Heart left ventricle (tissue), 16 donors: ENCODE results near the gene DDN. TPM values are rescaled to one million over a fixed set of nuclear protein-coding genes. Genes with fewer than 3 reads are reported as not detected.
A peak's percentile ranks its signal among the peaks of the same experiment; 100 is the strongest.

ENCODE experiments used
- ATAC-seq, 4 donors: fragments of 200-7000 bp; cut with Tn5 transposase; one replicate each; pipeline ENCODE4 v1.9.1; 2020 to 2022; ENCODE audit warnings: moderate library complexity in 4 of 4, mild to moderate bottlenecking in 3 of 4, moderate number of reproducible peaks in 1 of 4
- DNase-seq, 5 donors: peaks; one replicate each; pipeline ENCODE4 v3.0.0-alpha.2; 2020
- H3K27ac ChIP-seq, 12 donors: fragments of 200-600 bp; sonication (generic) in 4 of 12; one replicate each; pipeline versions ENCODE4 v1.5.0 to v1.8.0; 2016 to 2022; ENCODE audit warnings: mild to moderate bottlenecking in 2 of 12
- H3K27me3 ChIP-seq, 9 donors: fragments of 200-600 bp; sonication (generic) in 2 of 9; one replicate each; pipeline versions ENCODE4 v1.5.1 to v1.8.0; 2016 to 2022; ENCODE audit warnings: mild to moderate bottlenecking in 3 of 9
- H3K36me3 ChIP-seq, 9 donors: fragments of 200-600 bp; sonication (generic) in 2 of 9; one replicate each; pipeline versions ENCODE4 v1.5.0 to v1.8.0; 2018 to 2022; ENCODE audit warnings: mild to moderate bottlenecking in 2 of 9
- H3K4me1 ChIP-seq, 12 donors: fragments of 200-600 bp; sonication (generic) in 4 of 12; one replicate each; pipeline versions ENCODE4 v1.5.0 to v1.8.0; 2016 to 2022; ENCODE audit warnings: mild to moderate bottlenecking in 3 of 12
- H3K4me3 ChIP-seq, 12 donors: fragments of 200-600 bp; sonication (generic) in 4 of 12; one replicate each; pipeline versions ENCODE4 v1.5.0 to v1.8.0; 2017 to 2022; ENCODE audit warnings: mild to moderate bottlenecking in 9 of 12, moderate library complexity in 4 of 12
- H3K9me3 ChIP-seq, 12 donors: fragments of 200-600 bp; sonication (generic) in 4 of 12; one replicate each; pipeline versions ENCODE4 v1.5.0 to v1.8.0; 2016 to 2022; ENCODE audit warnings: mild to moderate bottlenecking in 1 of 12
- CTCF ChIP-seq, 12 donors: fragments of 200-600 bp; sonication (generic) in 4 of 12; IDR thresholded peaks; one replicate each; pipeline versions ENCODE4 v1.5.0 to v1.8.0; 2018 to 2022; ENCODE audit warnings: antibody characterized with exemption in 12 of 12, mild to moderate bottlenecking in 5 of 12
- POLR2A ChIP-seq, 2 donors: fragments of 450-650 bp; IDR thresholded peaks; one replicate each; pipeline ENCODE4 v1.6.1; 2017; ENCODE audit warnings: antibody characterized with exemption in 2 of 2, mild to moderate bottlenecking in 2 of 2, moderate library complexity in 2 of 2
- WGBS, 4 donors: extraction: QIAGEN DNeasy Blood & Tissue Kit in 2 of 4; methylation state at CpG; one replicate each; pipeline versions ENCODE4 v1.1.5 to v1.1.7; 2013 to 2018; 5-methylcytosine and 5-hydroxymethylcytosine counted together
- intact Hi-C, 10 donors: fragments of 100-400 bp; cut with DNase I; formaldehyde crosslinking; loops; one replicate each; pipeline versions ENCODE4 v1.11.1 to v1.14.2; 2022
- polyA plus RNA-seq, 2 donors: library from polyadenylated mRNA; stranded (reverse); fragments of 200-250 nt; gene quantifications; one replicate each; pipeline ENCODE4 v1.2.3, GENCODE V29; 2013
- total RNA-seq, 9 donors: library from RNA; depleted of rRNA in 2 of 9; stranded (reverse); fragments of >200 nt in 2 of 9; fragmentation: NEBNext Ultra II Directional in 3 of 9; extraction: Animal tissue kit (Norgen Biotek cat#: 25700) in 3 of 9; gene quantifications; one replicate each; pipeline versions ENCODE4 v1.1.0 to v1.2.4, GENCODE V29; 2016 to 2023
- donor health status: ischemic (EF 13 %, LVEDD 7.1; RV severe dilation, severe dysfunction).
- donor health status: healthy with polysubstance abuse.
- donor health status: DM: no; HTN: yes; CAD: no.
- donor health status: DM: no; HTN: no; CAD: no.
- donor health status: ischemic (EF 25% LVEDD 6.9; RV normal size, moderate dysfunction).
- donor health status: ischemic (EF 25% LVEDD 5.7; RV mildly dilated, moderate dysfunction).
- donor health status: healthy.
- donor health status: DM: yes; HTN: yes; CAD: no.
- donor health status: ischemic (EF 35%, LVEDD 5.7; RV mildly dilated, moderate dysfunction).
- donor health status: nonischemic (EF 11% LVEDD 7.7; RV severe dilation, severe dysfunction).
- donor health status: DM: yes; HTN: yes; CAD: no.
- donor health status: PGD.
- donor health status: ischemic (EF 29% LVEDD 5.4; RV normal size, mild dysfunction).
- donor health status: nonischemic (EF 23%, LVEDD 6.1; RV moderate dilation, normal function).

Gene DDN
- total and polyA plus RNA-seq, 11 donors: 0.40 to 2.8 (median 0.95) TPM

GRCh38 chr12:49019120-49019430 lies 19.9 kb upstream of the DDN start:
- ATAC-seq (peak in 2 of 4 donors; percentile 1 to 15), DNase-seq (peak in 1 of 5 donors; percentile 17)
- Histone ChIP-seq H3K4me1 (peaks cover 0 to 41% (median 28%) of the 10 kb centered on the region in 12 donors), H3K9me3 (no peaks in the 10 kb centered on the region), H3K4me3 (peak overlapping the region; percentile 63 to 98 (median 82)), H3K27me3 (no peaks in the 10 kb centered on the region), H3K27ac (peak overlapping the region; percentile 78 to 99 (median 95)), H3K36me3 (peaks cover 0 to 36% (median 33%) of the 10 kb centered on the region in 9 donors)
- intact Hi-C loops: loop anchor here in 3 of 10 donors (2.0 to 5.0 kb wide), 2 partner anchors 38 to 42 kb away; partner anchors contain the start of gene KMT2D (in 1 of the 3)
- WGBS, 4 donors: 5 to 10% (median 8%) methylated on average over 8 of the region's 8 CpGs
- TF ChIP-seq CTCF (IDR thresholded peaks at IDR 0.05): no peak
- TF ChIP-seq POLR2A (IDR thresholded peaks at IDR 0.05): no peak

- intact Hi-C loops: loop anchor here in 3 of 10 donors (2.0 to 5.0 kb wide), 2 partner anchors 39 to 42 kb away; partner anchors contain the start of gene KMT2D (in 1 of the 3)
- Histone ChIP-seq H3K27me3 (no peaks in the 10 kb centered on the region), H3K9me3 (no peaks in the 10 kb centered on the region), H3K27ac (peak within 1 kb of the TSS; percentile 78 to 99 (median 95)), H3K4me3 (peak within 1 kb of the TSS; percentile 63 to 98 (median 82)), H3K36me3 (peaks cover 0 to 30% (median 27%) of the 10 kb centered on the region in 9 donors), H3K4me1 (peaks cover 0 to 46% (median 28%) of the 10 kb centered on the region in 12 donors)
- ATAC-seq (peak; percentile 93 to 97 (median 96)), DNase-seq (peak; percentile 96 to 99 (median 97))
- 0% methylated on average over 27 to 59 of the region's 59 CpGs for WGBS, 4 donors
- TF ChIP-seq CTCF (IDR thresholded peaks at IDR 0.05): peak in 11 of 12 donors; percentile 9 to 73 (median 55)
- TF ChIP-seq POLR2A (IDR thresholded peaks at IDR 0.05): peak; percentile 24 to 92
Observed at GRCh38 chr12:49018261-49019119, 19.3 kb upstream of the DDN start, which contains the start of gene PRKAG1. Gene PRKAG1, minus strand, starts transcription at chr12:49018776. Its CDS starts 36 bp downstream, at chr12:49018740.

GRCh38 chr12:49017891-49018260 lies 18.7 kb upstream of the DDN start:
- ATAC-seq (peak; percentile 42 to 68 (median 60)), DNase-seq (peak; percentile 57 to 84 (median 68))
- Histone ChIP-seq H3K4me3 (peak overlapping the region; percentile 63 to 98 (median 82)), H3K4me1 (peaks cover 0 to 48% (median 29%) of the 10 kb centered on the region in 12 donors), H3K9me3 (no peaks in the 10 kb centered on the region), H3K27me3 (no peaks in the 10 kb centered on the region), H3K36me3 (peaks cover 0 to 27% (median 23%) of the 10 kb centered on the region in 9 donors), H3K27ac (peak overlapping the region; percentile 78 to 99 (median 95))
- intact Hi-C loops: loop anchor here in 3 of 10 donors (2.0 to 5.0 kb wide), 3 partner anchors 21 to 43 kb away; partner anchors contain the start of gene KMT2D (in 1 of the 3)
- TF ChIP-seq CTCF (IDR thresholded peaks at IDR 0.05) (no peak), POLR2A (IDR thresholded peaks at IDR 0.05) (no peak)
- WGBS, 4 donors: 0 to 1% (median 1%) methylated on average over 7 to 8 of the region's 8 CpGs

- WGBS, 4 donors: 79 to 97% (median 94%) methylated on average over 1 of the region's 1 CpG
- Histone ChIP-seq H3K4me3 (no peak overlapping the region), H3K4me1 (peaks cover 0 to 48% (median 29%) of the 10 kb centered on the region in 12 donors), H3K27ac (no peak overlapping the region), H3K9me3 (no peaks in the 10 kb centered on the region), H3K36me3 (peaks cover 0 to 31% (median 28%) of the 10 kb centered on the region in 9 donors), H3K27me3 (no peaks in the 10 kb centered on the region)
- intact Hi-C loops: loop anchor here in 2 of 10 donors (5.0 kb wide), 1 partner anchor 42 kb away; no protein-coding TSS in a partner anchor
- ATAC-seq: no peak
- TF ChIP-seq POLR2A (IDR thresholded peaks at IDR 0.05) (no peak), CTCF (IDR thresholded peaks at IDR 0.05) (no peak)
- DNase-seq: no peak
Observed at GRCh38 chr12:49015196-49015595, 16.0 kb upstream of the DDN start.
